Activated CD4-positive, alpha-beta T cell treated with anti-CD3 and anti-CD28 coated beads for 48 hours (primary cell): ENCODE measurements around the gene FBLN1.
"Not testable (repeated sequence)": the region's sequence is repeated elsewhere in the genome, so short reads cannot be mapped to it uniquely, and the experiment has no call there.

ENCODE experiments used
- DNase-seq: peaks from one replicate; pipeline ENCODE4 v3.0.0-alpha.2; 2020

FBLN1 gene

DNA sequence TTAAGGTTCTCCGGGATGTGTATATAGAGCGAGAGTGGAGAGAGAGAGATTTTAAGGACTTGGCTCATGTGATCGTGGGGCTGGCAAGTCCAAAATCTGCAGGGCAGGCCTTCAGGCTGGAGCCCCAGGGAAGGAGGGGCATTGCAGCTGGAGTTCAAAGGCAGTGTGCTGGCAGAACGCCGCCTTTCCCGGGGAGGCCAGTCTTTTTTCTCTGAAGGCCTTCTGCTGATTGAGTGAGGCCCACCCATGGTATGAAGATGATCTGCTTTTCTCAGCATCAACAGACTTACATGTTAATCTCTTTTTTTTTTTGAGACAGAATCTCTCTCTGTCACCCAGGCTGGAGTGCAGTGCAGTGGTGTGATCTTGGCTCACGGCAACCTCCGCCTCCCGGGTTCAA, 25.4 kb downstream of the FBLN1 start:
- DNase-seq, result no peak

DNA sequence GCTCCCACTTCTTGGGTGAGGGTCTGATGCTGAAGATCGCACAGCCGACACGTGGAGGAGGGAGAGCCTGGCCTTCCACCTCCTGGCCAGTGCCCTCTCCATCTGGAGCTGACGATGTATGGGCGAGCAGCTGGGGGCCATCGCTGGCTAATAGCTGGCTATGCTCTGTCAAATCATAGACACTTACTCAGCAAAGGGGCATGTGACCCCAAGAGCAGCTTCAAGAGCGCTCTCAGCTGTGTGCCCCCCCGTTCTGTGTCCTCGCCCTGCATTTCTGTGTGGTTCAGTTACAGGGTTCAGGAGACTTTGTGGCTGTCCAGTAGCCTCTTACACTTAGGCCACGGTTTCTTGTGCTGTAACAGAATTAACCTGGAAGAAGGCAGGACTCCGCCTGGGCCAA, 26.4 kb downstream of the FBLN1 start:
- no peak for DNase-seq

DNA sequence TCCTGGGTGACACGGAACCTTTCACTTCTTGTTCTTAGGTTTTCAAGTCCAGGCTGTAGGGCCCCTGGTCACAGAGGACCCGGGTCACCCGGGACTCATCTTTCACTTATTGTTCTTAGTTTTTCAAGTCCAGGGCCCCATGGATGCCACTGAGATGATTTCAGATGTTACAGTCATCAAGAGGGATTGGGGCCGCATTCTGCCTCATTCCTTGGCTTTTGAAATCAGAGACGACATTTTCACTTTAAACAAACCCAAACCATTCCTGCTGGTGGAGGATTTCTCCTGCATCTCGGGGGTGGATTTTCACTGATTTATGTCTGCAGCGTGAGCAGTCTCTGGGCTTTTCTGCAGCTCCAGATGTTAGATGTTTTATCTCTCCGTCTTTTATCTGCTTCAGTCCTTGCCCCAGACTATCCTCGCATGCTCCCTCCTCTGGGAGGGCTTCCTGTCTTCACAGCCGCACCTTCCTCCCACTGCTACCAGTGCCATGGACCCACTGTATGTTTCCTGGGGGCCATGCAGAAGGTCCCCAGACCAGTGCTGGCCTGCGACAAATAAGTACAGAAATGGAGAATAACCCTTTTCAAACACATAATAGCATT, 27.4 kb downstream of the FBLN1 start:
- no peak for DNase-seq

DNA sequence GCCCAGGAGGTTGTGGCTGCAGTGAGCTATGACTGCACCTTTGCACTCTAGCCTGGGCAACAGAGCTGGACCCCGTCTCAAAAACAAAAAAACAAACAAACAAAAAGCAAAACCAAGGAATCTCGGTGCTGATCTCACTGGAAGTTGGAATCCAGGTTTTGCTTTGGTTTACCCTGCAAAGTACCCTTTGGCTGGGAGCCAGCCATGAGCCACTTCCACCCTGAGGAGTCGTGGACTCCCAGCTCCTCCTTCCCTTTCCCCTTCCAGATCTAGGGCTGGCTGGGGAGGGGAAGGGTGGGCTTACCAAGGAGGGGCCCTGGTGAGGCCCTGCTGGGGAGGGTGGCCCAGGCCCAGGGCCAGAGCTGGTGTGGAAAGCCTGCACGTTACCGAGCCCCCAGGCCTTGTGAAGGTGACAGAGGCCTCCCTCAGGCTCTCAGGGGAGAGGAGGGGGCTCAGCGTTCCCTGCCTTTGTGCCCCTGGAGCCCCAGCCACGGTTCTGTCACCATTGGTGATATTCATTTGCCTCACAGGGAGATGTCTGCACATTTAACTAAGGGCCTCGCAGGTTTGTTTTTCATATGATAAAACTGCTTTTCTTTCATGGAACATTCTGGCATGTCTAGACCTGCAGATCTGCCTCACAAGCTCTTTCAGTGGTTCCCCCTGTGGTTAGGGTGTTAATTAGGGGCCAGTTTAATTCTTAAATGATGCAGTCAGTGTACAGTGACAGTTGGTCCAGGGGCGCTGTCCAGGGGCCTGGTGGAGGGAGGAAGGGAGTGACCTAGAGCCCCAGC, 29.0 kb downstream of the FBLN1 start:
- no peak for DNase-seq

DNA sequence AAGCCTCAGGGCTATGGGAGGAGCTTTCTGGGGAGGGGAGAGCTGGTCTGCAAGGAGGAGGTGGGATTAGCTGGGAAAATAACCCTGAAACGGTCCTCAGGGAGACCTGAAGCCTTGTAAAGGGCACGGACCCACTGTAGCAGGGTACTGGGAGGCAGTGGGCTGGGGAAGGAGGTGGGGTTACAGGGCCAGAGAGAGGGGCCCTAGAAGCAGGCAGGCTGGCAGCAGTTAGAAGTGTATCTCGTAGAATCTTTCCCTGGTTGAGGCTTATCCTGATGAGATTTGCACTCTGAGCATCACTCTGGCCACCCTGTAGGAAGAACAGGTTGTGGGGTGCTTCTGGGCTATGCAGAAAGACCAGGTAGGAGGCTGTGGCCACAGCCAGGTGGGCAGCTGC, 29.6 kb downstream of the FBLN1 start:
- DNase-seq, result no peak

DNA sequence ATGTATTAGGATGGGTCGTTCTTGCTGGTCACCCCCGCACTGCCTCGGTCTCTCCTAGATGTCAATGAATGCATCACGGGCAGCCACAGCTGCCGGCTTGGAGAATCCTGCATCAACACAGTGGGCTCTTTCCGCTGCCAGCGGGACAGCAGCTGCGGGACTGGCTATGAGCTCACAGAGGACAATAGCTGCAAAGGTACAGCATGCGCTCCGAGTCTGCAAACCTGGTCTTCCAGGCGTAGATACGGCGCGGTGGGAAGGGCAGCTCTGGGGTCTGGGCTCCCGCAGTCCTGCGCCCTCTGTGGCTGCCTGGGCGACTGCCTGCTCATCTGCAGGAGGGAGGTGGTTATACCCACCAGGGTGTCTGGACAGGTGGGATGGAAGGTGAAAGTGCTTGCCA, 31.0 kb downstream of the FBLN1 start:
- no peak for DNase-seq

DNA sequence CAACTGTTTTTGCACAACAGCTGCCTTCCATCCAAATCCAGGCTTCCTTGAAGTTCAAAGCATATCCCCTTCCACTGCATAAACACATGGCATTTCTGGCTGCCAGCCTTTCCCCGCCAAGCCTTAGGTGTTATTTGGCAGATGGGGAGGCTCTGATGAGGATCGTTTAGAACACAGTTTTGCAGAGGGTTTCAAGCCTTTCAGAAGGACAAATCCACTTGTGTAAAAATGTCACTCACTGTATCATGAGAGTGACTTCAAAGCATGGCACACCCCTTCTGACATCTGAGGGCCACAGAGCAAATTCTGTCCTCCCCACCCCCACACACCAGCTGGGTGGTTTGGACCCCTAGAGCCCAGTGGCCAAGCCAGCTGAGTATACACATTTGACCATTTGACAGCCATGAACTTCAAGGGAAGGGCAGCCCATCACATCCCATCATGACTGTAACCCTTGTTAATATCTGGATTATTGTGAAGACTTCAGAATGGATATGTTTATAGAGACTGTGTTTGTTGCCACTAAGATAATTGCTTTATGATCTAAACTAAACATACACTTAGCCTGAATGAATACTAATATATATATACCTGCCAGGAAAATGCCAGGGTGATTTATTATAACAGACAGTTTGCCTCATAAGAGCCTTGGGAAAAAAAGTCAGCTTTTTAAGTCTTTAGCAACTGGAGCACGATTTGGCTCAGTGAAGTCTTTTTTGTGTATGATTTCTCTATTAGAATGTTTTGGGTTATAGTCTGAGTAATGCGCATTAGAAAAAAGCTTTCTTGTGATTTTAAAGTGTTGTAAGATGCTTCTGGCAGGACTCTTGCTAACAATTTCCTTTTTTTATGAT, 31.9 kb downstream of the FBLN1 start:
- DNase-seq, result no peak

DNA sequence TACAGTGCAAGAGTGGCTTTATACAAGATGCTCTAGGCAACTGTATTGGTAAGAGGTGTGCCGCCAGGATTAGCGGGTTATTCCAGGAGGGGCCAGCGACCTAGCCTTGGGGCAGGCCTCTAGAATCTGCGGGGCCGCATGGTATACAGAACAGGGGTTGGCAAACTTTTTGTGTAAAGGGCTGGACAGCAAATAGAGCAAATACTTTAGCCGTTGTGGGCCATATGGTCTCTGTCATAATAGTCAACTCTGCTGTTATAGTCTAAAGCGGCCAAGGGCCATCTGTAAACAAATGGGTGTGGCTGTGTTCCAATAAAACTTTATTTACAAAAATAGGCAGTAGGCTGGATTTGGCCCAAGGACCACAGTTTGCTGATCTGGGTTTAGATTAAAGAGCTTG, 32.6 kb downstream of the FBLN1 start:
- DNase-seq, result no peak

DNA sequence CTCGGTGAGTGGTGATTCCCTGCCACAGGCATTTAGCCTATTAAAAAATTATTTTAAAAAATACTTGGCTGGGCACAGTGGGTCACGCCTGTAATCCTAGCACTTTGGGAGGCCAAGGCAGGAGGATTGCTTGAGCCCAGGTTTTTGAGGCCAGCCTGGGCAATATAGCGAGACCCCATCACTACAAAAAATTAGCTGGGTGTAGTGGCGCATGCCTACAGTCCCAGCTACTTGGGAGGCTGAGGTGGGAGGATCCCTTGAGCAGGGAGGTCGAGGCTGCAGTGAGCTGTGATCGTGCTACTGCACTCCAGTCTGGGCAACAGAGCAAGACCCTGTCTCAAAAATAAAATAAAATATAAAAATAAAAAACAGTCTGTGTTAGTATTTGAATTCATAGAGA, 33.2 kb downstream of the FBLN1 start:
- DNase-seq, result not testable (repeated sequence)

DNA sequence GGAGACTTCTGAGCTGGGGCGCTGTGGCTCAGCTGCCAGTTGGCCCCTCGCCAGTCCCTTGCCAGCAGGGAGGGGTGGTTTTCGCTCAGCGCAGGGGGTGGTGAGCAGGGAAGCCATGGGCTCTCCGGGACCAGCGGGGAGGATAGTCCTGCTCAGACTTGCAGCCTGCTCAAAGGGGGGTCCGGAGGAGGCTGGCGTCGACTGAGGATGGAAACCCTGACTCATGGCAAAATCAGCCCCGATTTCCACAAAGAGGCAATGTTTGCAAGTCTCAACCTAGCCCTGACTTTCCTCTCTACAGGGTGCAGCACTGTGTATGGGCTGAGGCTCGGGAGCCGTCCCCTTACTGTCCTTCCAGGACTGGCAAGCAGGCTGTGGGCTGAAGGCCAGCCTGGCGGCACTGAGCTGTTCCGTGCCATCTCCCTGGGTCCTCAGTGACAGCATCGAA, 35.1 kb downstream of the FBLN1 start:
- DNase-seq, result no peak

DNA sequence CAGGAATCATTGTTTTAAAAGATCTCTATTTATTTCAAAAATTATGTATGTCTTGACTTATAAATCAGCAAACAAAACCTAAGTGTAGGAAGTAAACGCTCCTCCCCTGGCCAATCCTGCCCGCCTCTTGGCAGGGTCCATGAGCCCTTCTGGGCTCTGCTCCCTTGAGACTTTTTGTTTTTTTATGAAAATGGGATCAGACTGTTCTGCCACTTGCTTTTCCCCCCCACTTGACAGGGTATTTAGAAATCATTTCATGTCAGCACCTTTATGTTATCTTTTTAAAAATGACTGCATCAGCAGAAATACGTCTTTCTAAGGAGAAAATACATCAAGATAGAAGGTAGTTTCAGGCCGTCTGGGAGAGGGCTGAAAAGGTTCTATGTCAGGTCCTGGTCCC, 35.6 kb downstream of the FBLN1 start:
- no peak for DNase-seq

DNA sequence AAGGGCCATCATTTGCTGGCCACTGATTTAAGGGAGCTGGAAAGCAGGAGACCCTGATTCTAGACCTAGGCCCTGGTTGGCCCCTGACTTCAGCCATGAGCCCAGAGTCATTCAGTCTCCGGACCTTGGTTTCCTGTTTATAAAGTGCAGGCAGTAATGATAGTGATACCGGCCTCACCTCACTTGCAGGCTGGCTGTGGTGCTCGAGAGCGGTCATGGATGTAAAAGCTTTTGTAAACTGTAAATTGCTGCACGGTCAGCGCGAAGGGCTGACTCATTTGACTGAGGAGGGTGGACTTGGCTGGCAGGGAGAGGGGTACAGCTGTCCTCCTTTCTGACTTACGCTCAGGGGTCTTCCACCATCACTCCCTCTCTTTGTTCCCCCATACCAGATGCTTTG, 37.4 kb downstream of the FBLN1 start:
- no peak for DNase-seq

DNA sequence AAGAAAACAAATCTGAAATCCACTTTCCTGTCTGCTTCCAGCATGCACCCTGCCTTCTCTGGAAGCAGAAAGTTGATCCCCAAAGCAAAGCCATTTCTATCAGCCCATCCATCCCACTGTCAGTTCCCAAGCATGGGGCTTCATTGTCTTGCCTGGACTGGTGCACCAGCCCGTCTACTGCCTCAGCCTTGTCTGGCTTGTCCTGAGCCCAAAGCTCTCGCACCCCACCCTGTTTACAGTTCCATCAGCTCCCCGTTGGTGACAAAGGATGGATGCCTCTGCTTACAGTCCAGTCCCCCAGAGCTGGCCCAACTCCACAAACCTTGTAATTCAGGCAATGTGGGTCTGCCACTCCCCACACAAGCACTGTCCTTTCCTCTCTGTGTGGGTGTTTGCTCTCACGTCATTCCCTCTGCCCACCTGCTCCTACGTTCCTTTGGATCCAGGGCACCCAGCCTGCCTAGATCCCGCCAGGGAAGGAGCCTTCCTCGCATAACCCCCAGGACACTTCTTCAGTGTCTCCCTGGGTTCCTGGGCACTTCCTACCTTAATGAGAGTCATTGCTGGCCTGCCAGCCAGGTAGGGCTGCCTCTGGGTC, 38.8 kb downstream of the FBLN1 start:
- no peak for DNase-seq

DNA sequence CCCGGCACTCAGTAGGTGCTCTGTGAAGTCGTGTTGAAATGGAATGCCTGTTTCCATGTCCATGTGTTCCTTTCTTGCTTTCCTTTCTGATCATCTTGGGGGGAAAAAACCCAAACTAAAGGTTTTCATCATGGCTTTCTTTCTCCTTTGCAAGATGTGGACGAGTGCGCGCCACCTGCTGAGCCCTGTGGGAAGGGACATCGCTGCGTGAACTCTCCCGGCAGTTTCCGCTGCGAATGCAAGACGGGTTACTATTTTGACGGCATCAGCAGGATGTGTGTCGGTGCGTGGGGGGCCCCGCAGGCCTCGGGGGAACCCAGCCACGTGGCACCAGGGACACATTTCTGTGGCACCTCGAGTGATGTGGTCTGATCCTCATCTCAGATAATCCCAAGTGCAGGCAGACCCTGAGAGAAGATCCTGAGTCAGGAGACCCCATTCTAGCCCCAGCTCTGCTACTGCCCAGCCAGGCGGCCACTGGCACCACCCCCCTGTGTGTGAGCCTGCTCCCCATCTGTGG, 39.4 kb downstream of the FBLN1 start:
- DNase-seq, result no peak

DNA sequence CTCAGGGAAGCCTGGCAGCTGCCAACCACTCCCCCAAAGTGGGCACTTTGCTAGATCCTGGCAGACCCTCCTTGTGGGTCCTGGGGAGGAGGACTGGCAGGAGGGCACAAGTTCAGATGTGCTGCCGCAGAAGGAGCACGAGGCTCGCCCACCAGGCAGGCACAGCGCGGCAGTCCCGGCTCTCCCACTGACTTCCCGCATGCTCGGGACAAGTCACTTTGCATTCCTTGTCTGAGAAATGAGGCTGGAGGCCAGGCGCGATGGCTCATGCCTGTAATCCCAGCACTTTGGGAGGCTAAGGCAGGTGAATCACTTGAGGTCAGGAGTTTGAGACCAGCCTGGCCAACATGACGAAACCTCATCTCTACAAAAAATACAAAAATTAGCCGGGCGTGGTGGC, 40.1 kb downstream of the FBLN1 start:
- DNase-seq, result not testable (repeated sequence)

DNA sequence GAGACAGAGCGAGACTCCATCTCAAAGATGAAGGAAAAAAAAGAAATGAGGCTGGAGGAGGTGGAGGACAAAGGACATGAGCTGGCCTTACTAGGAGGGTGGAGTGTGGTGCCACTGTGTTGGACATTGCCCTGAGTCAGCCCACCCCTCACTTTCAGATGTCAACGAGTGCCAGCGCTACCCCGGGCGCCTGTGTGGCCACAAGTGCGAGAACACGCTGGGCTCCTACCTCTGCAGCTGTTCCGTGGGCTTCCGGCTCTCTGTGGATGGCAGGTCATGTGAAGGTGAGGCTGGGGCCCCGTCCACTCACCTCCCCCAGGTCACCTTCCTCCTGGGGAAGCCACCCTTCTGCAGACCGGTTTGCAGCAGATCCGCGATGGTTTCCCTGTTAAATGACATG, 40.6 kb downstream of the FBLN1 start:
- no peak for DNase-seq

DNA sequence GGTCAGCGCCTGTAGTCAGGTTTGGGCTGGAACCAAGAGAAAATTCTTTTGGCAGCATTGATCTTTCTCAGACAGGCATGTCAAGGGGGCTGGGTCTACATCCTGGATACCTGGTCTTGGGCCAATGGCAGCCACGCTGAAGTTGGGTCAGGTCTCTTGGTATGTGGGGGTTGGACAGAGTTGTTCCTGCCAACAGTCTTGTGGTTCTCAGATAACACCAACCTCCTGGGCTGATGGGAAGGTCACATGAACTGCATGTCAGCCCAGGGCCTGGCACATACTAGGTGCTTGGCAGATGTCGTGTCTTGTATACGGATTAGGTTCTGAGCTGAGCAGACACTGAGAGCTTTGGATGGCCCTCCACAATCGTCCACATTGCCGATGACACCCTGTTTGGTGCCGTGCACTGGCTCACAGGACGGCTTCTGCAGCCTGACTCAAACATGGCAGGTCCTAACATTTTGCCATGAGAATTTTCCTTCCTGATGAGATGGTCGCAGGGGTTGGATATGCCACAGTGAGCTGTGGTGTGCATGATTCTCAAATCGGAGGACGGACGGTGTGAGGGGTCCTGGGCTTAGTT, 42.0 kb downstream of the FBLN1 start:
- DNase-seq, result no peak

DNA sequence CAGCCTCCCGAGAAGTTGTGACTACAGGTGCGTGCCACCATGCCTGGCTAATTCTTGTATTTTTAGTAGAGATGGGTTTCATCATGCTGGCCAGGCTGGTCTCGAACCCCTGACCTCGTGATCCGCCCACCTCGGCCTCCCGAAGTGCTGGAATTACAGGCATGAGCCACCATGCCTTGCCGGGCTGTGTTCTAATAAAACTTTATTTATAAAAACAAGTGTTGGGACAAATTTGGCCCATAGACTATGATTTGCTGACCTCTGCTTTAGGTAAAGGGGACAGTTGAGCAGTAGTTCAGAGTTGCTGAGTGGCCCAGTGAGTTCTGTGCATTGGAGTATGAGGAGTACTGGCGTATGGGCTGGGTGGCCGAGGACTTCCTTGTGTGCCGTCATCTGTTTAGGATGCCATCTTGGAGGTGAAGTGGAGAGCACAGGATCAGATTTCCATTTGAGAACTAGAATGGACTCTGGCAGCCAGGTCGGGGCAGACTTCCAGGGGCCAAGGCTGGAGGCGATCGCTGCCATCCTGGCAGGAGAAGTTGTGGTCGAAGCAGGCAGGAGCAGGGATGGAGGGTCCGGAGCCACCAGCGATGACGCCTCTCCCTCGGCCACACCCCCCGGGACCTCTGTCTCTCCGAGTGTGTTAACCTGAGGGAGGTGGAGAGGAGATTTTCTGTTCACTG, 43.8 kb downstream of the FBLN1 start:
- no peak for DNase-seq

DNA sequence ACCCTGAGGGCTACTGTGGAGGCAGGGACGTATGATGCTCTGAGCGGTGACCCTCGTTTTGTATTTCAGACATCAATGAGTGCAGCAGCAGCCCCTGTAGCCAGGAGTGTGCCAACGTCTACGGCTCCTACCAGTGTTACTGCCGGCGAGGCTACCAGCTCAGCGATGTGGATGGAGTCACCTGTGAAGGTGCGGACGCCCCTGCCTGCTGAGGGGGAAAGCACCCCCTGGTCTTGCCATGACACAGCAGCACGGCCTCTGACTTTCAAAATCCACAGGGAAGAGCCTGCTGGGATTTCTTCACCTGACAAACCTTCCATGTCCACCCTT, 44.3 kb downstream of the FBLN1 start:
- DNase-seq, result no peak

DNA sequence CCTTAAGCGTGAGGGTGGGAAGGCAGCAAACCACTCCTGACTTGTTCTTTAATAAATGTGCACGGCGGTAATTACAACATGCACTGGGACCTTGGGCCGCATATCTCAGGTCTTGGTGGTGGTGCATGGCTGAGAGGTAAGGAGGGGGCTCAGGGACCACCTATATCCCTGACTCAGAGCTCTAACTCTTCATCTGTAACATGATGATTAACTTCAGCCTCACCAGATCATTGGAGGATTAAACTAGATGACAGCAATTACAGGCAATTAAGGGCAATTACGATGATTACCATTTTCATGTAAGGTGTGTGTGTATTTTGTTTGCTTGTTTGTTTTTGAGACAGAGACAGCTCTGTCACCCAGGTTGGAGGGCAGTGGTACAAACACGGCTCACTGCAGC, 45.0 kb downstream of the FBLN1 start:
- DNase-seq, result no peak

DNA sequence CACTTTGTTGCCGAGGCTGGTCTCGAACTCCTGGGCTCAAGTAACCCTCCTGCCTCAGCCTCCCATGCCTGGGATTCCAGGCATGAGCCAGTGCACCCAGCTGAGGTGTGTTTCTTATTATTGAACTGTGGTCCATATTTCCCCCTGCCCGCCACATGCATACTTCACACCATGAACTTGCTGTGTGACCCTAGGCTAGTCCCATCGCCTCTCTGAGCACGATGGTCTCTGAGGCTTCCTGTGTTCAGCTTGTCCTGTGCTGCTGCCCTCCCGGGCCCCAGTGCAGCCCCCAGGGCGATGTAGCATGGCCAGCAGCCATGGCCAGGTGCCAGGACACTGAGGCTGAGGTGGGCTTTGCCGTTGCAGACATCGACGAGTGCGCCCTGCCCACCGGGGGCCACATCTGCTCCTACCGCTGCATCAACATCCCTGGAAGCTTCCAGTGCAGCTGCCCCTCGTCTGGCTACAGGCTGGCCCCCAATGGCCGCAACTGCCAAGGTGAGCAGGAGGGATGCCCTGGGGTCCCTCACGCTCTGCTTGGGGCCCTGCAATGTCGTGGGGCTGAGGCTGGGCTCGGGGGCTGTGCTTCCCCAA, 45.7 kb downstream of the FBLN1 start:
- no peak for DNase-seq
